Astrocyte (in vitro differentiated cells and primary cell): ENCODE data around the gene RAPGEF5. TPM values are rescaled to one million over a fixed set of nuclear protein-coding genes. Genes with fewer than 3 reads are reported as not detected.

Source experiments
- DNase-seq: peaks from one replicate; pipeline ENCODE4 v3.0.0-alpha.2; 2010; ENCODE audit warnings: low read depth
- FAIRE-seq: peaks from 2 replicates; lab custom pipeline; 2011; peaks lifted over from hg19 to GRCh38; lab: Jason Lieb, UNC
- H2AFZ ChIP-seq: 2 replicates; pipeline ENCODE4 v1.6.0; 2012; ENCODE audit warnings: low read depth, low read length, inconsistent platforms
- H3K27ac ChIP-seq: 2 replicates; pipeline ENCODE4 v1.5.1; 2011; ENCODE audit warnings: low read depth, low read length, inconsistent platforms
- H3K27me3 ChIP-seq: 2 replicates; pipeline ENCODE4 v1.6.0; 2011; ENCODE audit warnings: low read length, inconsistent platforms; ENCODE audit not compliant: insufficient read depth
- H3K36me3 ChIP-seq: 2 replicates; pipeline ENCODE4 v1.5.1; 2011; ENCODE audit warnings: low read length, inconsistent platforms; ENCODE audit not compliant: insufficient read depth
- H3K4me1 ChIP-seq: 2 replicates; pipeline ENCODE4 v1.5.1; 2011; ENCODE audit warnings: low read length, inconsistent platforms; ENCODE audit not compliant: insufficient read depth
- H3K4me2 ChIP-seq: 2 replicates; pipeline ENCODE4 v1.6.0; 2012; ENCODE audit warnings: low read length, inconsistent platforms
- H3K4me3 ChIP-seq: 2 replicates; pipeline ENCODE4 v1.5.1; 2011; ENCODE audit warnings: low read depth, mild to moderate bottlenecking, low read length, inconsistent platforms; ENCODE audit not compliant: insufficient read depth
- H3K79me2 ChIP-seq: 2 replicates; pipeline ENCODE4 v1.6.0; 2012; ENCODE audit warnings: mild to moderate bottlenecking, low read length, inconsistent platforms; ENCODE audit not compliant: insufficient read depth
- H3K9ac ChIP-seq: 2 replicates; pipeline ENCODE4 v1.6.0; 2012; ENCODE audit warnings: mild to moderate bottlenecking, low read length, inconsistent platforms
- H3K9me3 ChIP-seq: 2 replicates; pipeline ENCODE4 v1.5.1; 2012; ENCODE audit warnings: low read depth, mild to moderate bottlenecking, low read length, inconsistent platforms; ENCODE audit not compliant: insufficient read depth
- H4K20me1 ChIP-seq: 2 replicates; pipeline ENCODE4 v1.6.0; 2012; ENCODE audit warnings: low read length, inconsistent platforms; ENCODE audit not compliant: insufficient read depth
- H3K27ac Mint-ChIP-seq: one replicate; pipeline ENCODE4 v1.8.0; 2021; ENCODE audit warnings: mild to moderate bottlenecking, mixed read lengths; ENCODE audit not compliant: unreplicated experiment
- H3K27me3 Mint-ChIP-seq: one replicate; pipeline ENCODE4 v1.8.0; 2021; ENCODE audit warnings: low read depth, mixed read lengths; ENCODE audit not compliant: unreplicated experiment
- H3K36me3 Mint-ChIP-seq: one replicate; pipeline ENCODE4 v1.8.0; 2021; ENCODE audit warnings: low read depth, mixed read lengths; ENCODE audit not compliant: unreplicated experiment
- H3K4me1 Mint-ChIP-seq: one replicate; pipeline ENCODE4 v1.8.0; 2021; ENCODE audit warnings: low read depth, mixed read lengths; ENCODE audit not compliant: unreplicated experiment
- H3K4me3 Mint-ChIP-seq: one replicate; pipeline ENCODE4 v1.8.0; 2021; ENCODE audit warnings: mild to moderate bottlenecking, moderate library complexity, mixed read lengths; ENCODE audit not compliant: unreplicated experiment
- H3K9me3 Mint-ChIP-seq: one replicate; pipeline ENCODE4 v1.8.0; 2021; ENCODE audit warnings: mild to moderate bottlenecking, mixed read lengths; ENCODE audit not compliant: unreplicated experiment
- CTCF ChIP-seq: IDR thresholded peaks from 2 replicates; pipeline ENCODE4 v1.5.1; 2011; ENCODE audit warnings: low read depth, mild to moderate bottlenecking, inconsistent platforms, low read length, moderate library complexity; ENCODE audit not compliant: insufficient read depth
- EZH2 ChIP-seq: IDR thresholded peaks from 2 replicates; pipeline ENCODE4 v1.6.1; 2012; ENCODE audit warnings: mild to moderate bottlenecking, low read length, inconsistent platforms; ENCODE audit not compliant: insufficient read depth
- total RNA-seq: library from RNA; stranded (reverse); gene quantifications from 2 replicates; pipeline ENCODE4 v1.2.1, GENCODE V29; 2021

Gene RAPGEF5
- total RNA-seq, 1 donor from 2014 or later: 1.0 TPM

- H3K27me3 ChIP-seq: no peaks in the 10 kb centered on the region
- no peaks in the 10 kb centered on the region for H3K4me1 ChIP-seq
- TF ChIP-seq EZH2: no peak
- no peak for TF ChIP-seq CTCF
- no peak overlapping the region for H3K9ac ChIP-seq
- FAIRE-seq (no peak), DNase-seq (no peak)
- H4K20me1 ChIP-seq: no peaks in the 10 kb centered on the region
- H3K4me2 ChIP-seq: no peak overlapping the region
- H3K27ac ChIP-seq: no peak overlapping the region
- H3K36me3 Mint-ChIP-seq: no peaks in the 10 kb centered on the region
- peaks cover 2% of the 10 kb centered on the region for H3K9me3 Mint-ChIP-seq
- H3K27me3 Mint-ChIP-seq: peaks cover 10% of the 10 kb centered on the region
- H3K4me1 Mint-ChIP-seq: no peaks in the 10 kb centered on the region
- H3K9me3 ChIP-seq: no peaks in the 10 kb centered on the region
- H2AFZ ChIP-seq: no peak overlapping the region
- no peaks in the 10 kb centered on the region for H3K79me2 ChIP-seq
- no peaks in the 10 kb centered on the region for H3K36me3 ChIP-seq
- no peak overlapping the region for H3K4me3 ChIP-seq
- no peak overlapping the region for H3K27ac Mint-ChIP-seq
- H3K4me3 Mint-ChIP-seq: no peak overlapping the region
Observed at GRCh38 chr7:22120391-22121053, 236.4 kb downstream of the RAPGEF5 start.

GRCh38 chr7:22117222-22117621 is 239.7 kb downstream of the RAPGEF5 start:
- no peaks in the 10 kb centered on the region for H3K4me1 Mint-ChIP-seq
- Histone ChIP-seq H3K4me2 (no peak overlapping the region), H3K36me3 (no peaks in the 10 kb centered on the region), H3K4me1 (no peaks in the 10 kb centered on the region), H3K9me3 (no peaks in the 10 kb centered on the region), H3K9ac (no peak overlapping the region), H3K27me3 (no peaks in the 10 kb centered on the region), H4K20me1 (no peaks in the 10 kb centered on the region), H3K79me2 (no peaks in the 10 kb centered on the region), H3K4me3 (no peak overlapping the region), H3K27ac (no peak overlapping the region), H2AFZ (no peak overlapping the region)
- H3K36me3 Mint-ChIP-seq: no peaks in the 10 kb centered on the region
- H3K27me3 Mint-ChIP-seq: peaks cover 6% of the 10 kb centered on the region
- peaks cover 2% of the 10 kb centered on the region for H3K9me3 Mint-ChIP-seq
- no peak for DNase-seq
- TF ChIP-seq CTCF: no peak
- no peak for TF ChIP-seq EZH2
- FAIRE-seq: no peak
- no peak overlapping the region for H3K27ac Mint-ChIP-seq
- H3K4me3 Mint-ChIP-seq: no peak overlapping the region

GRCh38 chr7:22116451-22117030 is 240.4 kb downstream of the RAPGEF5 start:
- Histone ChIP-seq H4K20me1 (no peaks in the 10 kb centered on the region), H3K27ac (no peak overlapping the region), H2AFZ (no peak overlapping the region), H3K27me3 (no peaks in the 10 kb centered on the region), H3K9me3 (no peaks in the 10 kb centered on the region), H3K79me2 (no peaks in the 10 kb centered on the region), H3K9ac (no peak overlapping the region), H3K36me3 (no peaks in the 10 kb centered on the region), H3K4me1 (no peaks in the 10 kb centered on the region), H3K4me3 (no peak overlapping the region), H3K4me2 (no peak overlapping the region)
- Mint-ChIP-seq H3K36me3 (no peaks in the 10 kb centered on the region), H3K4me1 (no peaks in the 10 kb centered on the region), H3K27me3 (peaks cover 6% of the 10 kb centered on the region), H3K9me3 (peaks cover 2% of the 10 kb centered on the region), H3K4me3 (no peak overlapping the region), H3K27ac (no peak overlapping the region)
- DNase-seq (peak; percentile 23), FAIRE-seq (no peak)
- TF ChIP-seq CTCF: no peak
- no peak for TF ChIP-seq EZH2
